Activated naive CD8-positive, alpha-beta T cell treated with anti-CD3 and anti-CD28 coated beads, Interleukin-2, amount 10 ng/mL, durations not matched to agents 7 days and 5 days (primary cell): ENCODE measurements around the gene KIAA1217. TPM values are rescaled to one million over a fixed set of nuclear protein-coding genes. Genes with fewer than 3 reads are reported as not detected.
A peak's percentile ranks its signal among the peaks of the same experiment; 100 is the strongest.

Experiments used
- ATAC-seq: fragments of 150-1000 bp; cut with Tn5 transposase; one replicate; pipeline ENCODE4 v1.10.0; 2021; ENCODE audit warnings: low read depth, moderate library complexity
- POLR2A ChIA-PET: fragments of 350-600 bp; sonication (Branson Sonifier 250); formaldehyde crosslinking; loops from one replicate; lab custom pipeline; 2021; ENCODE audit warnings: antibody characterized with exemption; lab: Charles Lee
- DNase-seq: peaks from one replicate; pipeline ENCODE4 v3.0.0; 2021
- H3K27ac Mint-ChIP-seq: one replicate; pipeline ENCODE4 v1.8.0; 2022; ENCODE audit warnings: mild to moderate bottlenecking, mixed read lengths
- H3K27me3 Mint-ChIP-seq: one replicate; pipeline ENCODE4 v1.8.0; 2022; ENCODE audit warnings: mild to moderate bottlenecking, moderate library complexity, mixed read lengths
- H3K36me3 Mint-ChIP-seq: one replicate; pipeline ENCODE4 v1.8.0; 2021; ENCODE audit warnings: mild to moderate bottlenecking, mixed read lengths
- H3K4me1 Mint-ChIP-seq: one replicate; pipeline ENCODE4 v1.8.0; 2021; ENCODE audit warnings: mixed read lengths
- H3K4me3 Mint-ChIP-seq: one replicate; pipeline ENCODE4 v1.8.0; 2022; ENCODE audit warnings: mild to moderate bottlenecking, moderate library complexity, mixed read lengths
- H3K9me3 Mint-ChIP-seq: one replicate; pipeline ENCODE4 v1.8.0; 2021; ENCODE audit warnings: mixed read lengths
- total RNA-seq, 2 experiments: library from RNA; stranded (reverse); gene quantifications; one replicate each; pipeline ENCODE4 v1.2.3, GENCODE V29; 2021

Gene KIAA1217
- total RNA-seq, 2 experiments from 2014 or later: 0.06 TPM; not detected in 1

DNA sequence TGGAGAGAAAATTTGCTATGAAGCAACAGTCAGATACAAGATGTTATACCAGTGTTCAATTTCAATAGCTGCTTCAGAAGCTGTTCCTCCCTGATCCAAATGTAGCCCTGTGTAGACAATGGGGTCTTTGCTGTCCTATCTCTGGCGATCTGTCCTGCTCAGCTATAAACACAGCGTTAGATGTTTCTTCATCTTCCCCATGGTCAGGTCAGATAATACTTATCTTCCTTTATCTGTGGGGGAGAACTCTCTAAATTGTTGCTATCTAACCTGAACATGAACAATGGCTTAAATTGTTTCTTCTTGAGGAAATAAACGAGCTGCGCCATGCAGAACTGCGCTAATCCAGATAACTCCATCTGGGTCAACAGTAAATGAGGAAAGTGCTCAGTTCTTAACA, 15.6 kb upstream of the KIAA1217 start:
- no peaks in the 10 kb centered on the region for H3K4me1 Mint-ChIP-seq
- no peaks in the 10 kb centered on the region for H3K36me3 Mint-ChIP-seq
- ATAC-seq (no peak), DNase-seq (no peak)
- POLR2A ChIA-PET: no interaction called here
- no peak overlapping the region for H3K4me3 Mint-ChIP-seq
- no peak overlapping the region for H3K27ac Mint-ChIP-seq
- H3K9me3 Mint-ChIP-seq: no peaks in the 10 kb centered on the region
- no peaks in the 10 kb centered on the region for H3K27me3 Mint-ChIP-seq

DNA sequence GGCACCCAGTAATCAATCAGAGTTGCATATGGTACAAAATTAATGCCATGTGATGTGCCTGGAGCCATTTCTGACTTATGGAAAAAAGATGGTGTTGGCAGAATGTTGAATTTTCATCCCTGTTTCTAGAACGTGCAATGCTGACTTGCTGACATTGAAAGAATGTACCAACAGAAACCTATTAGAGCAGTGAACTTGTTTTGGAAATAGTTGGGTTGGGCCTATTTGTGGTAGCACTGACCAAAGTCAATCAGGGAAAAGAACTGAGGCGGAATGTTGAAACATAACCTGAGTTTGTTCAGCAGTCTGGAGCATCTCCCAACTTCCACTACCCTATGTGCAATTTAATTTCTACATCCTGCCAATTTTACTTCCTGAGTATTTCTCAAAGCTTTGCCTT, 11.7 kb upstream of the KIAA1217 start:
- no peak for ATAC-seq
- H3K36me3 Mint-ChIP-seq: no peaks in the 10 kb centered on the region
- no peaks in the 10 kb centered on the region for H3K4me1 Mint-ChIP-seq
- H3K4me3 Mint-ChIP-seq: no peak overlapping the region
- POLR2A ChIA-PET: no interaction called here
- no peaks in the 10 kb centered on the region for H3K27me3 Mint-ChIP-seq
- H3K9me3 Mint-ChIP-seq: no peaks in the 10 kb centered on the region
- no peak overlapping the region for H3K27ac Mint-ChIP-seq
- DNase-seq: no peak

DNA sequence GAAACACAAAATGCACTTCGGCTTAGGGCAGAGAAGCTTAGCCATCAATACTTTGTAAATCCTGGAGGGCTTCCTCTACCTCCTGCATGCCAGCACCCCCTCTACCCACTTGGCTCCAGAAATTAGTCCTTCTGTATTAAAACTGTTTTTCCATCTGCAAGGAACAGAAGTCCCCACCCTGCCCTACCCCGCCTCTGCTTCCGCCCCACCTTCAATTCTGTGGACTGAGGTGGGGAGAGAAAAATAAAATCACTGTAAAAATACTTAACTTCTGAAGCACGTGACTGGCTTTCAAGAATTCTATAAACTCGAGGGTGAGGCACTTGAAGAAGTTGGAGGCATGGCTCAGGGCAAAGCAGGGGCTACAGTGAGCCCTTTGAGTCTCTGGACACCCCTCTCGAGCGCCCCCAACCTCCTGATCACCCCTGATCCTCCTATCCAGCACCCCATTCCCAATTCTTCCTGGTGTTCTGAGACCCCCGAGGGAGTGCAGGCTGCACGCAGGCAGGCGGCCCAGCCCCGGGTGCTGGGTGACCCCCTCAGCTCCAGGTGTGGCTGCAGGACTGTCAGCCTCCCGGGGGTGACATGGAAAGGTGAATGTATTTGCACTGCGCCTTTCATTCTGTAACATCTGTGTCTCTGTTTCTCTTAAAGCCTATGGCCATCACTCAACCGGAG, 7.3 kb upstream of the KIAA1217 start:
- no peak for DNase-seq
- Mint-ChIP-seq H3K27ac (no peak overlapping the region), H3K4me3 (no peak overlapping the region), H3K36me3 (no peaks in the 10 kb centered on the region), H3K4me1 (no peaks in the 10 kb centered on the region), H3K27me3 (no peaks in the 10 kb centered on the region), H3K9me3 (no peaks in the 10 kb centered on the region)
- POLR2A ChIA-PET: no interaction called here
- ATAC-seq: no peak

DNA sequence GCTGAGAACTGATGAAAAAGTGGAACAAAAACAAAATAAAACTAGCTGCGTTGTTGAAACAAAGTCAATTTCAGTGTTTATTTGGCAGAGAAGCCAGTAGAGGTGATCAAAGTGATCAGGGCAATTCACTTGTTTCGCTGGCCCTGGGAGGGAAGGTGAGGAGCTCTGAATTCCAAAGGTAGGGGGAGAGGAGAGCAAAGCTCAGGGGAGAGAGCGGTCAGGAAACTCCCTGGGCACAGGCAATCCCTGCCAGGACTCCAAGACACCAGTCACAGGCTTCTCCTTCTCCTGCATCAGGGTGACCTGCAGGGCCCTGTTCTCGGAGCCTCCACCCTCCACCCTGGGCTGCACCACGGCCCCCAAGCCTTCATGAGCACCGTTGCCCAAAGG, 6.8 kb upstream of the KIAA1217 start:
- Mint-ChIP-seq H3K4me1 (no peaks in the 10 kb centered on the region), H3K27me3 (no peaks in the 10 kb centered on the region), H3K4me3 (no peak overlapping the region), H3K36me3 (no peaks in the 10 kb centered on the region), H3K9me3 (no peaks in the 10 kb centered on the region), H3K27ac (no peak overlapping the region)
- ATAC-seq: no peak
- POLR2A ChIA-PET: no interaction called here
- no peak for DNase-seq

DNA sequence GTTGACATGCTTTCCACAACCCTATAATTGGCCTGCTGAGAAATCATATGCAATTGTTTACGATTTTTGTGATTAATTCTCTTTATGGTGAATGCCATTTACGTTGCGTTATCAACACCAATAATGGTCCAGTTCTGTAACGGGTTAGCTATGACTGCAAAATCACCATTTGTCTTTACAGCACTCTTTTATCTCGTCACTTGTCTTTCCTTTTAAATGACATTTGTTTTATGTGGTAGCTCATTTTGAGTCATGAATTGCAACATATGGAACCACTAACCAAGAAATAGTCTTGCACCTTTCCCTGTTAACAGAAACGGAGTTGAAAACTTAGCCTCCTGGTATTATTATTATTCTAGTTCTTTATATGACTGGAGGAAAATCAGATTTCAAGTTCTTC, 3.1 kb upstream of the KIAA1217 start:
- DNase-seq (no peak), ATAC-seq (no peak)
- POLR2A ChIA-PET: no interaction called here
- Mint-ChIP-seq H3K9me3 (no peaks in the 10 kb centered on the region), H3K36me3 (no peaks in the 10 kb centered on the region), H3K27ac (no peak overlapping the region), H3K4me1 (peaks cover 11% of the 10 kb centered on the region), H3K4me3 (no peak overlapping the region), H3K27me3 (peaks cover 11% of the 10 kb centered on the region)

GRCh38 chr10:24206334-24206733, 2.6 kb upstream of the KIAA1217 start:
- Mint-ChIP-seq H3K4me1 (peaks cover 11% of the 10 kb centered on the region), H3K9me3 (peaks cover 1% of the 10 kb centered on the region), H3K4me3 (no peak overlapping the region), H3K27ac (no peak overlapping the region), H3K27me3 (peaks cover 11% of the 10 kb centered on the region), H3K36me3 (no peaks in the 10 kb centered on the region)
- DNase-seq (no peak), ATAC-seq (no peak)
- POLR2A ChIA-PET: no interaction called here

DNA sequence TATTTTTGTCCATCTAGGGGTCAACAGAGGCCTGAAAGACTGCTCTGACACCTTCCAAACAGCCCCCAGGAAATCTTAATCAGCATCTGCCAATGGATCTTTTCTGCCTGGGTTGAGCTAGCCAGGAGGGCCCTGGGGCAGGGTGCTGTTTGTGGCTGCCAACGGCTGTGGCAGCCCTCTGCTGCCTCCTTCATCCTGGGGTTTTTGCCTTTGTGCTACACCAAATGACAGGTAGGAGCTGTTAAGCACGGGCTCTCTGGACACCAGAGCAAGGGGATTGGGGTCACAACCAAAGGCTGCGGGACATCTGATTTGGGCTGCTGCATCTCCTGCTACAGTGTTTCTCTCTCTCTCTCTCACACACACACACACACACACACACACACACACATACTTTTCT, 2.0 kb upstream of the KIAA1217 start:
- POLR2A ChIA-PET: no interaction called here

DNA sequence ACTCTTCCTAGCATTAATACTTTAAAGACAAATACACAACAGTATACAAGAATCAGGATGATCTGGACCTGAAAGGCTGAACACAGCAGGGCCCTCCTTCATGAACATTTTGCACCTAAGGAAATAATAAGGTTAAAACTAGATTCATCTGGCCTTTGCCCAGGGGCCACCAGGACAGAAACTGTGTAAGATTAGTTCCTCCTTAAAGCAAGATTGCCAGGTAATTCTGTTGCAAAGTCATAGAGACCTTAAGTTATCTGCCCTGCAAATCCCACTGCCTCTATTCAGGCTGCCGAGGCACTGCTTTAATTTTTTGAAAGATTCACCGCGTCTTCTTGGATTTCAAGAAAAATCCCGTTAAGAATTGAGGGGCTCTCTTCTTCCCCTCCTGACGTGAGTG, 1.6 kb upstream of the KIAA1217 start:
- Mint-ChIP-seq H3K9me3 (peaks cover 1% of the 10 kb centered on the region), H3K4me1 (peaks cover 11% of the 10 kb centered on the region), H3K27ac (no peak overlapping the region), H3K27me3 (peaks cover 11% of the 10 kb centered on the region), H3K4me3 (no peak overlapping the region), H3K36me3 (no peaks in the 10 kb centered on the region)
- ATAC-seq (no peak), DNase-seq (no peak)
- POLR2A ChIA-PET: interaction anchor here (0.7 kb wide), 1 partner anchor 1954 kb away, joined by 3 read pairs; no protein-coding TSS in a partner anchor

More for the DNA sequence above, 2.0 kb upstream of the KIAA1217 start:
- Mint-ChIP-seq H3K9me3 (peaks cover 1% of the 10 kb centered on the region), H3K4me3 (no peak overlapping the region), H3K36me3 (no peaks in the 10 kb centered on the region), H3K27ac (no peak overlapping the region), H3K4me1 (peaks cover 11% of the 10 kb centered on the region), H3K27me3 (peaks cover 11% of the 10 kb centered on the region)
- ATAC-seq (no peak), DNase-seq (no peak)

DNA sequence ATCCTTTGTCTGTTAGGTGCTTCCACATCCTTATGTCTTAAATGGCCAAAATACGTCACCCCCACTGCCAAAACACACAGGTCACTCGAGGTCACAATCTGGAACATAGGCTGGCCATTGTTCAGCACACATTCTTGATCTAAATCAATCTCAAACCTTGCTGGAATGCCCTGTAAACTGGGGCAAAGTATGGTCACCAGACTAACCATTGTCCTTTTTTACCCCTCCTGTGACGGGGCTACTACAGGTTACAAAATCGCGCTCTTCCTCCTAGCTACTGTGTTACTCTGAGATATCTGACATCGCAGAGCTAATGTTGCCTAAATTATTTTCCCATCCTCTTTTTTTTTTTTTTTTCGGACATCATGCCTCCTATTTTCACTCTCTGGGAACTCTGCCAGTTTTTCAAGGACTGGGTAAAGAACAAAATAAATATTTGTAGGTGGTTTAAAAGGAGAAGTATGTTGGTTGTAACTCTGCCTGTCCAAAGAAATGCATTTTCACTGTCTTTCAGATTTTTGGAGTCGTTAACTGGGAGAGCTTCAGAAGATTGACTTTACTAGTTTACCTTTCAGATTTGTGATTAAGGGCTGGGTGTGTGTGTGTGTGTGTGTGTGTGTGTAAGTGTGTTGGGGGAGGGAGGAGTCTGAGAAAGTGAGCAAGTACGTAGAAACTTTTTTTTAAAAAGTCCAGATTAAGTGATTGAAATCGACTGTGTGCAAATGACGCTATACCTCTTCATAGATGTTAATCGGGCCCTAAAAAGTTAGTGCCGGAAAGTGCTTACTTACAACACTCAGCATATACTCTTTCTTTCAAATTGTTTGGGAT, 942 bp upstream of the KIAA1217 start:
- Mint-ChIP-seq H3K9me3 (peaks cover 1% of the 10 kb centered on the region), H3K27me3 (peaks cover 11% of the 10 kb centered on the region), H3K27ac (no peak overlapping the region), H3K36me3 (no peaks in the 10 kb centered on the region), H3K4me1 (peaks cover 11% of the 10 kb centered on the region), H3K4me3 (peak overlapping the region; percentile 73)
- ATAC-seq (no peak), DNase-seq (no peak)
- POLR2A ChIA-PET: interaction anchor here (0.7 kb wide), 1 partner anchor 1955 kb away, joined by 3 read pairs; no protein-coding TSS in a partner anchor

- no peak overlapping the region for H3K27ac Mint-ChIP-seq
- peaks cover 1% of the 10 kb centered on the region for H3K9me3 Mint-ChIP-seq
- H3K36me3 Mint-ChIP-seq: no peaks in the 10 kb centered on the region
- peak overlapping the region; percentile 73 for H3K4me3 Mint-ChIP-seq
- H3K27me3 Mint-ChIP-seq: peaks cover 11% of the 10 kb centered on the region
- POLR2A ChIA-PET: no interaction called here
- DNase-seq (no peak), ATAC-seq (no peak)
- H3K4me1 Mint-ChIP-seq: peaks cover 11% of the 10 kb centered on the region
Measured at GRCh38 chr10:24209432-24209771, 464 bp downstream of the KIAA1217 start.

GRCh38 chr10:24209946-24210491, 1.1 kb downstream of the KIAA1217 start:
- POLR2A ChIA-PET: no interaction called here
- H3K36me3 Mint-ChIP-seq: no peaks in the 10 kb centered on the region
- peaks cover 1% of the 10 kb centered on the region for H3K9me3 Mint-ChIP-seq
- DNase-seq (no peak), ATAC-seq (no peak)
- no peak overlapping the region for H3K27ac Mint-ChIP-seq
- peak overlapping the region; percentile 21 for H3K4me3 Mint-ChIP-seq
- peaks cover 11% of the 10 kb centered on the region for H3K4me1 Mint-ChIP-seq
- H3K27me3 Mint-ChIP-seq: peaks cover 11% of the 10 kb centered on the region

DNA sequence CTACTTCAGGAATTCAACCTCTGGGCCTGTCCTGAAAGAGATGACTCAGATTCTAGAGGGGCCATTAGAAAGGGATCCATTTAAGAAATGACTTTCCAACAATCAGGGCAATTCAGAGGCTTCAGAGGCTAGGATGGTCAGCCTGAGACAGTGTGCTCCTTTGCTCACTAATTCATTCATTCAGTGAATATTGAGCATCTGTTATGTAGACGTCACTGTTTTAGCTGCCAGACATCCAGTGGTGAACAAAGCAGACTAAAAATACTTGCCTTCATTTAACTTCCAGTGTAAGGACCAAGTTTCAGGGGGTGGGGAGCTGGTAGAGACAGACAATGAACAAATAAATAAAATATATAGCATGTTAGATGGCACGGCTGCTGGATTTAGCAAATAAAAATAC, 1.6 kb downstream of the KIAA1217 start:
- Mint-ChIP-seq H3K4me1 (peaks cover 11% of the 10 kb centered on the region), H3K36me3 (no peaks in the 10 kb centered on the region), H3K27ac (no peak overlapping the region), H3K9me3 (peaks cover 1% of the 10 kb centered on the region), H3K4me3 (no peak overlapping the region), H3K27me3 (peaks cover 11% of the 10 kb centered on the region)
- no peak for ATAC-seq
- no peak for DNase-seq
- POLR2A ChIA-PET: no interaction called here

- ATAC-seq (no peak), DNase-seq (no peak)
- Mint-ChIP-seq H3K27ac (no peak overlapping the region), H3K4me1 (peaks cover 10% of the 10 kb centered on the region), H3K4me3 (no peak overlapping the region), H3K9me3 (peaks cover 1% of the 10 kb centered on the region), H3K36me3 (no peaks in the 10 kb centered on the region), H3K27me3 (peaks cover 4% of the 10 kb centered on the region)
- POLR2A ChIA-PET: no interaction called here
Measured at GRCh38 chr10:24213266-24213665, 4.3 kb downstream of the KIAA1217 start.

- peaks cover 10% of the 10 kb centered on the region for H3K4me1 Mint-ChIP-seq
- peaks cover 1% of the 10 kb centered on the region for H3K9me3 Mint-ChIP-seq
- POLR2A ChIA-PET: no interaction called here
- DNase-seq: no peak
- H3K27ac Mint-ChIP-seq: no peak overlapping the region
- H3K27me3 Mint-ChIP-seq: no peaks in the 10 kb centered on the region
- ATAC-seq: no peak
- H3K36me3 Mint-ChIP-seq: no peaks in the 10 kb centered on the region
- H3K4me3 Mint-ChIP-seq: no peak overlapping the region
Measured at GRCh38 chr10:24213881-24214280, 4.9 kb downstream of the KIAA1217 start.
